ENCODE measurements around the gene ANK2.
"Not testable (repeated sequence)": the region's sequence is repeated elsewhere in the genome, so short reads cannot be mapped to it uniquely, and the experiment has no call there.

Gene ANK2

DNA sequence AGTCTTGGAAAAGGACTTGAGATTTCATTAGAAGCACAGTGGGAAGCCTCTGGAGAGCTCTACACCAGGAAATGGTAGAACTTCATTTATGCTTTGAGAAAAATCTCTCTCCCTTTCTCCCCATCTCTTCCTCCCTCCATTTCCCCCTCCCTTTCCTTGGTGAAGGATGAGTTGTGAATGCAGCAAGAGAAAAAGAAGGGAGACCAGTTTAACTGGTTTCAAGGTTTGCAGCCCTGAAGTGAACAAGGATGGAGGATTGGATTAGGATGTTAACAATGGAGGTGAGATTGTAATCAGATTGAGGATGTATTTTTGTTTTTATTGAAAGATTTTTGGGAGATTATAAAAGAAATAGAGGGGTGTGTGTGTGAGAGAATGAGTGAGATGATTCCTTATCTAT is 99.5 kb downstream of the ANK2 start:
- no peak for DNase-seq (ENCODE audit: low spot score)

DNA sequence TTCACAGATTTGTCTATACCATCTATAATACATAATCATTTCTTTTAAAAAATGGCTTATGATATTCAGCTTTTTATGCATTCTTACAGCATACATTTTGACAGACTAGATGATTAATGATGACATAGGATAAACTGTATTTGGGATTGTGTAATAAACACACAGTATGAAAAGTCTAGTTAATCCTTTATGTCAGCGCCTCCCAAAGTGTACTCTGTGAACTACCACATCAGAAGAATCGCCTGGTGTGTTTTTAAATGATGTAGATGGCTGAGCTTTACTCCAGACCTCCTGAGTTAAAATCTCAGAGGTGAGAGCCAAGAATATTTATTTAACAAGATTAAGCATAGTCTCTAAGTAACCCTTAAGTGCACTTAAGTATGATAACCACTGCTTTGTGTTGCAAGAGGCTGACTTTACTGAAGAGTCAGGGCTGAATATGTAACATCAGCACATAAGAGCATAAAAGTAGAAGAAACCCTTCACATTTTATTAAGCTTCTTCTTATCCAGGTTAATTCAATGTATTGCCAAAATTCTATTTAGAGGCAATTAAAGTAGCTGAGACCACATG is 104.2 kb downstream of the ANK2 start:
- DNase-seq (ENCODE audit: low spot score): no peak

DNA sequence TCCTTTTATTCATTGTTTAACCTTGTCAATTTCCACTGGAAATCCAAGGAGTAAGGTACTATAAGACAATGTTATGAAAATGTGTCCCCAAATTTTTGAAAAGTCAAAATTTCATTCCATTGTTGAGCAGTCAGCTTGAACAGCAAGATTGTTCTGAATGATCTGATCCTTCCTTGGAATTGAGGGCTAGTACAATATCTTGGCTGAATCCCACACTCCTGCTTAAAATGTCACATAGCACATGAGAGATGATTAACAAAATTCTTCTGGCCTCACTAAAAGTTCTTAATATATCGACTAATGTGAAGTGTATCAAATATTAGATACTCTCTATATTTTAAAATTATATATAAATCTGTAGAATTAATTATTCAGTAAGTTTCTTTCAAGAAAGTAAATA is 104.8 kb downstream of the ANK2 start:
- DNase-seq (ENCODE audit: low spot score): no peak

DNA sequence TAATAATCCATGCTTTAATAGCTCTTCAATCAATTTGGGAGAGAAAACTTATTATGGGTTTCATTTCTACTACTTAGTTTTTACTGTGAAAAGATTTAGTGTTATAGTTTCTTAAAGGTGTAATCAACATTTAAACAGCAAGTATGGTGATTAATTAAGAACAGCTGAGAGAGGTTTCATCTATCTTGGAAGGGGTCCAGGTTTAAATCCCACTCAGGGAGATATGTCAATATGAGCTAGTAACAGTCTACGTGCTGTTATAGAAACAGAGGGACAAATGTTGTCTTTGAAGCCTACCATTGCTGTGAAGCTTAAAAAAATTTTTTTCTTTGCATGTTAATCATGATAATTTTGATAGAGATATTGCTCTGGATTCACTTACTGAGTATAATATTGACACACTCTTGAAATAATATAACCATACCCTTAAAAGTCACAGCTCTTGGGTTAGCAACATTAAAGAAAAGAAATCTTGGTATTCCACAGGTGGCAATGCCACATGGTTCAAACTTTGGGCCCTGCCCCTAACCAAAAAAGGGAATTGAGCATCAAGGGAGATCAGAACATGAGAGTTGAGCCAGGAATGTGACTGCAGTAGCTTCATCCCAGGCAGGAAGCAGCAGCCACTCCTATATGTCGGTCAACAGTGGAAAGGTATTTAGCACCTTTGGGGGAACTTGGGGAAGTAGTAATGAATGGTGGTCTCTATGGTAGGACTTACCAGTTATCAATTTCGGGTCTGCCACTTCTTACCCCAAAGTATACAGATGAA is 107.8 kb downstream of the ANK2 start:
- DNase-seq (ENCODE audit: low spot score): no peak

DNA sequence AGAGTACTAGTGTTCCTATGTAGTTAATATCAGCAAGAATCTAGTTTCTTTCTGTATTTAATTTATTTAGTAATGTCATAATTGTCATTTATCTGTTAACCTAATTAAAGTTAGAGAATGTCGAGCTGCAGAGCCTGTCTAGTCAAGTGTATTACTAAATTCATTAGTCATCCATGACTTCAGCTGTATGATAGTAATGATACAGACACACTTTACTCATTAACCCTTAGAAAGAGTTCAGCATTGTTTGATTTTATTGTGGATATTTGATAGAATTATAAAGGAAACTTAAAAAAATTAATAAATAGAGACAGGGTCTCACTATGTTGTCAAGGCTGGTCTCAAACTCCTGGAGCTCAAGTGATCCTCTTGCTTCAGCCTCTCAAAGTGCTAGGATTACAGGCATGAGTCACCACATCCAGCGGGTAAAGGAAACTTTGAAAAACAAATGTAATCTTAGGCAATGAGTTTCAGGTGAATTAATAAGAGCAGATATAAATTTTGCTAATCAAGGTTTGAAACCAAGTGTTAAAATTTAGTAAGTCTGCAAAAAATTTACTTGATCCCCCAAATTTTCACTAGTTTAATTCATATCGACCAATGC is 110.6 kb downstream of the ANK2 start:
- no peak for DNase-seq (ENCODE audit: low spot score)

DNA sequence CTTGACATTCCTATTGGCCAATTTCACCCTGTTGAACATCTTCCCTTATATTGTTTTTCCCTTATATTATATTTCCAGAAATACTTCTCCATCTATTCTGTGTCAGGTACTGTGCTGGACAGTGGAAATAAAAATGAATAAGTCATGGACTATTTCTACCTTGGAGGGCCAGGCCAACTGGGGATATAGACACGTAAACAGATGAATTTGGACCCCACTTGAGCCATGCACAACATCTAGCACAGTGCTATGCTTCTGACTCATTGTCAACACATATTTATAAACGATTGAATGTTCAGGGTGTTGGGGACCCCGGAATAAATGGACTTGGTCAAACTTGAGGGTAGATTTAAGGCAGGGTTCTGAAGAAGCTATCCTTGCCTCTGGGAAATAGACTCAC is 111.1 kb downstream of the ANK2 start:
- no peak for DNase-seq (ENCODE audit: low spot score)

DNA sequence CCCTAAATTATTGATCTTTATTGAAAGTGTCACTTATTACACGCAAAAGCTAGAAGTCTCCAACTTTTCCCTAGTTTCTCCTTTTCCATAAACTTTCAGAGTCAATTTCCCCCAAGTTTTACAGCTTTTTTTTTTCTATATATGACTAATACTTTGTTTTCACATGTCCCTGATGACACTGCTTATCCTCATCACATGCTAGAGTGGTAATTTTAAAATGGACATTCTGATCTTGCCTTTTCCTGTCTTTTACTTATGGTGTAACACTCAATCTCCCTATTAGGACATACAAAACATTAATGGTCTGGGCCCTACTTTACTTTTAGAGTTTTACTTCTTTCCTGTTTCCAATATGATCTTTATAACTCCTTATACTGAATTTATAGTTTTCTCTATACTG is 112.6 kb downstream of the ANK2 start:
- DNase-seq (ENCODE audit: low spot score): no peak

DNA sequence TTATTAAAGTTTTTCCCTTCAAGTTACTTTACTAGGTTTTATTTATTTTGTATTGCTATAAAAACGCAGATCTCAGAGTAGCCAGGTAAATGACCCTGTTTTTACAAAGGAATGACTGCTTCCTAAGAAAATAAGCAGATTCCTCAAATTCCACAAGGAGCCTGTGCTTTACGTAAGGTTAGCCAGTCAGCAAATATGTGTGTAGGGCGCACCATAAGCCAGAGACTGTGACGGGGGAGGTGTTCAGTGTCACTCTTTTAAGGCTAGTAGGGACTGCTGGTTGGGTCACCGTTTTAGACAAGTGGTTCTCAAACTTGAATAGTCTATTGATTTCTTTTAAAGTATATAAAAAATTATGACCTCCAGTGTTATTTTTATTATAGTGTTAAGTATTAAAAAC is 119.9 kb downstream of the ANK2 start:
- no peak for DNase-seq (ENCODE audit: low spot score)

DNA sequence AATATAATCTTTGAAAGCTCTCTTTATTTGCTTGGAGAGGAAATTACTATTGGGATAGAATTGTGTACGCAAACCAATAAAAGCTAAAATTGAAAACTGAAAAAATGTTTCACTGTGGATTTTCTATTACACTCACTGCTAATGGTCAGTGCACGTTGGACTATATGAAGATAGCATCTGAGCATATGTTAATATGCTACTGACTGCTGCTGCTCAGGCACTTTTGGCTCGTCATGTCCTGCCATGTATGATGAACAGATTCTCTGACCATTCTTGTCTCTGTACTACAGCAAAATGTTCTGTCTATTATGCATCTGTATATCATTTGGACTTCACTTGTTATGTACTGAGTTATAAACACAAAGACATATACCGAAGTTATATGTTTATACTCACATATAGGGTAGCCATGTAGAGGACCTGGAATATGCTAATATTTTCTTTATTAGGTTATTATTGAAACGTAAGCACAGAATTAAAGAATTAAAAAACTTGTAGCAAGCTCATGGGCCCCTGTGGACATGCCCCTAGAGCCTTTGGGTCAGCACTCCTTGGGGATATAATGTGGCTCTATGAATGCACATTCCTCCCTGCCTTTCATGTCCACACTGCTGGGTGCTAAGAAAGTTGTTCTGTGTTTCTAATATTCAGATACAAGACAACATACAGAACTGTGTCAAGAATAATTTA is 120.8 kb downstream of the ANK2 start:
- DNase-seq (ENCODE audit: low spot score): no peak

DNA sequence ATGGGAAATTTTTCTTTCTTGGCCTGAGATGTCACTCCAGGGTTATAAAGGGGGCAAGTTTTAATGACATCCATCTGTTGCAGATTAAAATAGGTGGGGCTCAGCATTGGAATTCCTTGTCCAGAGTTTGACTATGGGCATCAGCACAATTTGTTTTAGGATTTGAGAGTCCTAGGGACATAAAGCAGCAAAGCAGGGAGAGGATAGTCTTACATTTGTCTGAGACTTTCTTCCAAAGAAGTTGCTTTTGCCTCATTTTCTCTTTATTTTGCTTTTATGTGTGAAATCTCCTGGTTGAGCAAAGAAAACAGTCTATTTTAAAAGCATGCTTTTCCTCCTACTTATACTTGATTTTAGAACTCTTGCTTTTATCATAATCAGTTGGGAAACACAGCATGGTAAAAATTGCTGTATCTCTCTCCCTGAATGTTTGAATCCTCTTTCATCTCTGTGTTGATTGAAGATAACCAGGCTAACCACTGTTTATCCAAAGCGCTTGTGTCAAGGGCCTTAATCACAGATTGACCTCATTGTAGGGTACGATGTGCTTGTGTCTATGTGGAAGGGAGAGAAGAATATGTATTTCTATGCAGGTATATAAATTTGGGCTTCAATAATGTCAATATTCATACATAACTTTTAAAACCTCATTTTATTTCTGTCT is 121.5 kb downstream of the ANK2 start:
- no peak for DNase-seq (ENCODE audit: low spot score)

DNA sequence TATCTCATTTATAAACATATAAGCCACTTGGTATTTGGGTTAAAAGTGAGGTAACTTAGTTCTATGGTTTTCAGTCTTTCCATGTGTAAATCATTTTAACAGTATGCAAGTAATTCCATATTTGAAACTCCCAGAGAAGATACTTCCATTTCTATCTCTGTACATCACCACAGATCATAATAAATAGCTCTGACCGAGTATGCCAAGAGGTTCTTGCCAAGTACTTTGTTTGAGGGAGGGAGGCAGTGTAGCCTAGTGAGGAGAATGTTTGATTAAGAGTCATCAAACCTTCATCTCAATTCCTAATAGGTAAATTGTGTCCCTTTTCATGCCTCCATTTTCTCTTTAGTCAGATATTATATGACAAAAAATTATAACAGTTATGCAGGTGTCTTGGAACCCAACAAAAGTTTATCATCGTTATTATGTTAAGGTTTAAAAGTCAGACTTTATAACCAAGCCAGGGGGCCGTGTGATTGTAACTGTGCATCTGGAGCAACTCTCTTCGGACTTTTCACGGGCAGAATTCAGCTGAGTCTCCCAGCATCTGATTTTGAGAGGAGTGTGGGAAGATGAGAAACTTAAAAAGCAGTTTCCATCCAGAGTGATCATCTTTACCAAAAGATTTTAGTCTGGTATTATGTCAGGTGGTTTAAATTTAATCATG is 123.8 kb downstream of the ANK2 start:
- DNase-seq (ENCODE audit: low spot score): no peak

DNA sequence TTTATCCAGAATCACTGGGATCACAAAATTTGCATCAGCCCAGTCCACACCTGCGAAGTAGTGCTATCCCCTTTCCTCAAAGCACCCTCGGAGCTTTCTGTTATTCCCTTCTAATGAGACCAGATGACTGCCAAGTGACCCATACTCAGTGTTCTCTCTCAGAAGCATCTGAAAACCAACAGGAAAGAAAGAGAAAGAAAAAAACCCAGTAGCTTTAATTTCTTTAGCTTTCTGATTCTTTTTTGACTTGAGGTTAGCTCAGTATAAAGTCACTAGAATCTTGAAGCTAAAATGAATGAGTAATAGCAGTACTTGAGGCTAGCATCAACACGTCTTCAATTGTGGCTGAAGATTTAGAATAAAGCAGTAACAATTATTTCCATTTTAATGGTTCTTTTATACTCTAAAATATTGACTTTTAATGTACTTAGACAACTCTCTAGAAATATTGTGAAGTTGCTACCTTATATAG is 124.4 kb downstream of the ANK2 start:
- DNase-seq (ENCODE audit: low spot score): no peak

DNA sequence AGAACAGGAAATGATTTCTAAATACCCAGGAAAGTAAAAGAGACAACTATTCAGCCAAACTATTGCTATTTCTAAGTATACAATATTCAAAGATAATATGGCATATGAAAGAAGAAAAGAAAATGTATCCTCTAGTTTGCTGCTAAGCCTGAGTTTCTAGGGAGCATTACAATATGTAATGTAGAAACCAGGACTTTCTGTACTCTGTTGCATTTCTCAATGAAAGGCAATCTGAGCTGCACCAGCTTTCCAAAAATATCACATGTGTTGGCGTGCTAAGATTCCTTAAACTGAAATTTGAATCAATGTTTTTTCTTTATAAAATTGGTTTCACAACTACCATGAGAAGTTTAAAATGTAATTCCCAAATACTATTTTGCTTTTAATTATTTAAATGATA is 129.6 kb downstream of the ANK2 start:
- no peak for DNase-seq (ENCODE audit: low spot score)

DNA sequence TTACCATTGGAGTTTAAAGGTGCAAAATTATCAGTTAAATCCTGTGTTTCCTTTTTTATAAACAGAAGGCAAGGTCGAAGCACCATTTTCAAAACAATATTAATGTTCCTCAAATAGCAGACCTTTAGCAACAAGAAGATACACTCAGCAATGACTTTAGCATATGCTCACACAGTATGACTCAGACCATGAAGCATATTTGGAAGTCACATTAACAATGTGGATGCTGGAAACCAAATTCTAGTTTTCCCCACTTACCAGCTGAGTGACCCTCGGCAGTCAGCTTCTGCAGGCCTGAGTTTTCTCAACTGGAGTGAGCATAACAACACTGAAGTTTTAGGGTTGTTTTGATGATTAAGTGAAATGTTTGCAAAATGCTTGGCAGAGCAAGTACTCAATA is 130.5 kb downstream of the ANK2 start:
- no peak for DNase-seq (ENCODE audit: low spot score)

DNA sequence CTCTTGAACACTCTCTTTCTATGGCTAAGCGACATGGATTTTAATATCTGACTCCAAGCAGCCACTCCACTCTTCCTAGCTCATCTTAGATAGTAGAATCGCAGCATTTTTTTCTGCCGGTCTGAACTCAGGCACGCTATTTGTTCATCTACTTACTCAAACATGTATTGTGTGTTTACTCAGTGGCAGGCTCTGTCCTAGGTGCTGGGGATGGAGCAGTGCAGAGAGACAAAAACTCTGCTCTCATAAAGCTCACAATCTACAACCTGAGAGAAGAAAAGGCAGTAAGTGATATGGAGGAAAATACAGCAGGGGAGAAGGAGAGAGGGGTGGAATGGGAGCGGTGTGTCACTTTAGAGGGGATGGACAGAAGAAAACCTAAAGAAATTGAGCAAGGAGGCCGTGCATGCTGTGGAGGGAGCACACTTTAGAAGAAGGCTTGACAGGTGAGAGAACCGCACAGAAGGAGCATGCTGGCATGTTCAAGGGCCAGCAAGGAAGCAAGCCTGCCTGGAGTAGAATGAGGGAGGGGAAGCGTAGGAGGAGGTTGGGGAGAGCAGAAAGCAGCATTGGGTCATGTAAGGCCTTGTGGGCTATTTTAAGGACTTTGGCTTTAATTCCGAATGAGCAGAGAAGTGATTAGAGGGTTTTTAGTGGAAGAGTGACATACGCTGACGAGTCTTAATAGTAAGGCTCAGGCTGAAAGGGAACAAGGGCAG is 132.0 kb downstream of the ANK2 start:
- DNase-seq (ENCODE audit: low spot score): no peak

DNA sequence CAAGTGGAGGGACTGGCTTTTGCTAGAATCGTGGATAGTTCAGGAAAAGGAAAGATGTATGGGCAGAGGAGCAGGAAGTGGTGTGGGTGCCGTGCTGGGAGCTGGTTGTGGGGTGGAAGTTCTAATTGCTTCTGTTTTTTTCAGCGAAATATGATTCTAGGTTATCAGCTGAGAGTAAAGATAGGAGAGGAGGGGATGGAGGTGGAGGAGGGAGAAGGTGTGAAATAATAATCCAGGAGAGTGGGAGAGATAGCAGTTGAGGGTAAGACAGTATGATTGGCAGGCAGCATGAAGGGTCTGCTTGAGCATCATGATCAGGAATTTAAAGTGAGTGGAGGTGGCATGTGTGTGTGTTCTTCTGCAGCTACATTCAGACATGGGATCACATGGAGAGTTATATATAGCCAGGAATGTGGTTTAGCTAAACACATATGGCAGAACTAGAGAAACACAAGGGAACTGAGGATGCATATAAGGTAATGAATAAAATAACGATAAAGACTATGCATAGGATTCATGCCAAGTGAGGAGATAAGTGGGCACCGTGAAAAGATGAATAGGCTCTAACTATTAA is 133.7 kb downstream of the ANK2 start:
- no peak for DNase-seq (ENCODE audit: low spot score)

DNA sequence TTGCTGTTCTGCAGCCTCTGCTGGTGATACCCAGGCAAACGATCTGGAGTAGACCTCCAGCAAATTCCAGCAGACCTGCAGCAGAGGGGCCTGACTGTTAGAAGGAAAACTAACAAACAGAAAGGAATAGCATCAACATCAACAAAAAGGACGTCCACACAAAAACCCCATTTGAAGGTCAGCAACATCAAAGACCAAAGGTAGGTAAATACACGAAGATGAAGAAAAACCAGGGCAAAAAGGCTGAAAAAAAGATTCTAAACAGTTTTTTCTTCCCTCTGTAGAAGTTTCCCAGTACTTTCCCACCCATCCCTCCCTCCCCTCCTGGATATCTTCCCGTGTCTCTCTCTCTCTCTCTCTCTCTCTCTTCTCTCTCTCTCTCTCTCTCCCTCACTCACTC is 136.8 kb downstream of the ANK2 start:
- not testable (repeated sequence) for DNase-seq (ENCODE audit: low spot score)

DNA sequence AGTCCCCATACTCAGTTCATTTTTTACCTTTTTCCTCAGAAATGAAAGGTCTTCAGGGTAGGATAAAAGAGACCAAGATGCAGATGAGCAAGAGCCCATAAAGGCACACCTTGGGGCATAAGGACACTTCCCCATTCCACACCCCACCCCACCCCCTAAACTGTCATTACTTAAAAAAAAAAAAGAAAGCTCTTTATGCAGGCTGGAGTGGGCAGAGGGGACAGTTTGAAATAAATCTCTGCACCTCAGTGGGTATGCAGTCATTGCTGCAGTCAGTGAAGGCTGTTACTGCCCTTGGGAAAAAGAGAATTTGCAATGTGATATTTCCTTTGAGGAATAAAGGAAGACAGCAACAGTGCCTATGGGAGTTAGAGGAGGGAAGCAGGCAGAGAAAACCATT is 137.5 kb downstream of the ANK2 start:
- DNase-seq (ENCODE audit: low spot score): no peak

DNA sequence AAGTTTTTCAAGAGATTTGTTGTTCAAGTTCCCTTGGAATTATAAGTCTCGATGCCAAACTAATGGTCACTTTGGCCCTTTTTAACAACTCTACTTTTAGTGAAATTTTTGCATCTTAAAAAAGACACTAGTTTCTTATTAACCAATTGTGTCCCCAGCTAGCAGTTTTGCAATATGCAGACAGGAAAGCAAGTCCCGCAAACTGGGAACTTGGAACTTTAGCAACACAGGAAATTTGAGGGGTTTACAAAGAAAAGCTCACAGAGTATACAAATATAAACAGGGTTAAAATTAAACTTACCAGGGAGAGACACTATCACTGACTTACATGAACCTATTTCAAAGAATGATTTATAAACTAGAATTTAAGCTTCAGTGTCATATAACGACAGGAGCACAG is 137.9 kb downstream of the ANK2 start:
- DNase-seq (ENCODE audit: low spot score): no peak

DNA sequence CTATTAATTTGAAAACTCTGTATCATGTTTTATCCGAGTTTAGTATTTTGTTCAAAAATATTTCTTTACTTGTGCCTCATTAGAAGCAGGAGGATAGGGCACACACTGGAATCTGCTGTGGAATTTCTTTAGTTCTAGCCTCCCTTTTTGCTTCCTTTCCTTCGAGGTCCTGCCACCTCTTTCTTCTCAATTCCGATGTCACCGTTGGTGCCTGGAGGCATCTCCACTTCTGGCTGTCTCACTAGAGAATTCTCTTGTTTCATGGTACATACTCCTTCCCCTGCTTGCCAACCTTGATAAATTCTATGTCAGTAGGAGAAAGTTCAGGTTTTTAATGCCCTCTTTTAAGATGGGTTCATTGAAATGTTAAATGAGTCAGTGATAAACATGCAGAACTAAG is 140.1 kb downstream of the ANK2 start:
- DNase-seq (ENCODE audit: low spot score): no peak

DNA sequence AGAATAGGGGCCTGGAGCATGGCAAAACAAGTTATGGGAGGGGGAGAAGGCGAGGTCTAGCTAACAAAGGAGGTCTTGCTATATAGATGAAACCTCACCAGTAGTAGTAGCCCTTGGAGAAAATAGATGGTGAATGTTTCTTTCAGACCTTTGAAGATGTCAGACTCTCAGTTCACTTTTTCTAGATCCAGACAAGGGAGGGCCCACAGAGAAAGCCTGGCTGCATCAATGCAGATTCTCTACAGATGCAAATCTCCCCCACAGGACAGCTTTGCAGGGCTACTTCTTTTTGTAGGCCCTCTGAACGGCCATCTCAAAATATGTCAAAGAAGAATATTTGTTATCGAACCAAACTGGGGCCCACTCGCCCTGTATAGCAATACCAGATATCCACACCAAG is 159.7 kb downstream of the ANK2 start:
- no peak for DNase-seq (ENCODE audit: low spot score)
